ENCODE data around the gene PDGFA.

DNA sequence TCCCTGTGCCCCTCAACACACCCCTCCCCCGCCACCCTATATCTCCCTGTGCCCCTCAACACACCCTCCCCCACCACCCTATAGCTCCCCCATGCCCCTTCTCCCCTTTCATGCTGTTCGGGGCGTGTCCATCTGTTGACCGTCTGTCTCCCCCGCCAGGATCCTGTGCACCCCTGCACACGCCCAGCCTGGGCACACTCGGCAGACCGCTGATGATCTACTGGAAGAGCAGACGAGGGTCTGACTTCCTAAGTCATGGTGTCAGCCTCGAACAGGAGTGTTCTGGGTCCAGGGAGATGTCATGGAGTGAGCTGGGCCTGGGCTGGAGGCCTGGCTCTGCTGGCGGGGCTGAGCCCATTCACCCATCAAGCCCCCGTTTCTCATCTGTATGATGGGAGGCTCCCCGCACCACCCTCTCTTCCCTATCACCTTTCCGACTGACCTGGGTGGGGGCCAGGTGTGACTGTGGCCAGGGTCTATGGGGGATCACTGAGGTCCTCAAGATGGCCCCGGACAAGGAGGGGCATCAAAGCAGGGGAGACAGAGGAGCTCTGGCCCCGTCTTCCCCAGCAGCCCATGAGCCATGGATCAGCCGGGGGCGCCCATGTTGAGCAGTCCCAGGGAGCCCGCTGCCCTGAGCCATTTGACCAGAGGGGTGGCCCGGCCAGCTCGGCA is 48.3 kb downstream of the PDGFA start:
- TF ChIP-seq POLR2A (IDR thresholded peaks at IDR 0.05) (no peak), CTCF (IDR thresholded peaks at IDR 0.05) (no peak)

All from esophagus squamous epithelium (tissue), 4 donors.